ENCODE data around the gene OPCML. TPM values are rescaled to one million over a fixed set of nuclear protein-coding genes. Genes with fewer than 3 reads are reported as not detected.

OPCML gene
- total and polyA plus RNA-seq, 2 of the 13 experiments (the other 11 are each of a cell fraction or from before 2014, with no cell fraction given), result not detected

DNA sequence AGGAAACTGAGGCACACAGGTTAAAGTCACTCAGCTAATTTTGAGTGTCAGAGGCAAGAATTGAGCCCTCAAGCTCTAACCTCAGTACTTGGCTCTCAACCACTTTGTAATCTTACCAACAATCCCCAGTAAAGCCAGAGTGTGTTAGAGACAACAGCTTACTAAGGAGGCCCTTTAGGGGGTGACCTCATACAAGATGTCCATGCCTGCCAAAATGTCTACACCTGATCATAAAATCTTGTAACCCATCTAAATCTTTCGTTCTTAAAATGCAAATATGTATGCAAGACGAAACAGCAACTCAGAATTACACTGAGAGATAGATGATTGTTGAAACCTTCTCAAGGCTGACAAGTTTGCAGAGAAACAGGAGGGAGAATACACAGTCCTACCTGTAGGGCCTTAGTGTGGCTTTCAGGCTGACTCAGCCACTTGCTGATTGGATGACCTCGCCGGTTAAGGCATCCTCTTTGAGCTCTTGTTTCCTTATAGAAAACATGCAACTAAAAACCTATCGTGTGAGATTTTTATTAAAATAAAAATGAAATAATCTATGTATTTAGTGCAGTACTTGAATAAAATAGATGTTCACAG, 143.2 kb downstream of the OPCML start (continued):
- TF ChIP-seq ZMYM4 (CRISPR knock-in tag; IDR thresholded peaks at IDR 0.05) (no peak), TEAD3 (CRISPR knock-in tag; optimal IDR thresholded peaks at IDR 0.05; ENCODE audit: borderline replicate concordance) (no peak), ZSCAN22 (CRISPR knock-in tag; IDR thresholded peaks at IDR 0.05) (no peak), ZNF674 (CRISPR knock-in tag; IDR thresholded peaks at IDR 0.05; ENCODE audit: low read depth) (no peak), CBX2 (IDR thresholded peaks at IDR 0.05; ENCODE audit: low read depth, low read length) (no peak), CBX2 (CRISPR knock-in tag; IDR thresholded peaks at IDR 0.05; ENCODE audit: low read depth) (no peak), NCOA1 (CRISPR knock-in tag; IDR thresholded peaks at IDR 0.05) (no peak), ZNF274 (CRISPR knock-in tag; IDR thresholded peaks at IDR 0.05) (no peak), SRSF4 (IDR thresholded peaks at IDR 0.05; ENCODE audit: low read depth, low read length, poor library complexity, severe bottlenecking) (no peak)
- TF ChIP-seq, protein P1, sequence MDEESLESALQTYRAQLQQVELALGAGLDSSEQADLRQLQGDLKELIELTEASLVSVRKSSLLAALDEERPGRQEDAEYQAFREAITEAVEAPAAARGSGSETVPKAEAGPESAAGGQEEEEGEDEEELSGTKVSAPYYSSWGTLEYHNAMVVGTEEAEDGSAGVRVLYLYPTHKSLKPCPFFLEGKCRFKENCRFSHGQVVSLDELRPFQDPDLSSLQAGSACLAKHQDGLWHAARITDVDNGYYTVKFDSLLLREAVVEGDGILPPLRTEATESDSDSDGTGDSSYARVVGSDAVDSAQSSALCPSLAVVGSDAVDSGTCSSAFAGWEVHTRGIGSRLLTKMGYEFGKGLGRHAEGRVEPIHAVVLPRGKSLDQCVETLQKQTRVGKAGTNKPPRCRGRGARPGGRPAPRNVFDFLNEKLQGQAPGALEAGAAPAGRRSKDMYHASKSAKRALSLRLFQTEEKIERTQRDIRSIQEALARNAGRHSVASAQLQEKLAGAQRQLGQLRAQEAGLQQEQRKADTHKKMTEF (CRISPR knock-in tag; IDR thresholded peaks at IDR 0.05), result no peak

DNA sequence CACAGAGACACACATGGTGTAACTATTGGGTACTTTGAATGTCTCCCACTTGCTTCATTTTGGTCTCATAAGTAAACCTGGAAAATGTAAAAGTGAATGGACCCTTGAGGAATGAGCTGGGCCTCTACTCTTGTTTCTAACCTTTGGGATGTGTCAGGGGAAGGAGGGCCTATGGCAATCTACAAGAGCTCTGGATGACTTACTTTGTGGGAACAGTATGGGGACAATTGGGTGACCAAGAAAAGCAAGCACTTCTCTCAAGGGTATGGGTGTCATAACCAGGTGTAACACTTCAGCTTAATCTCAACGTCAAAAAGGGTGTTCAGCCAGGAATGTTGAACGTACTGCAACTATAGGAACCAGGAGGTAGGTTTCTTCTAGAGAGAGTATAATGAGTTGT, 144.0 kb downstream of the OPCML start:
- Histone ChIP-seq H3K9me3 (ENCODE audit: low read length) (no peaks in the 10 kb centered on the region), H3K9ac (ENCODE audit: insufficient read depth, low read depth, low read length) (no peak overlapping the region), H3K27ac (ENCODE audit: extremely low read length, insufficient read depth, low read length) (no peak overlapping the region), H3K4me3 (replicated peaks in 1 of 3; ENCODE audit: insufficient read depth in 1 of 3, low read depth in 2 of 3, low read length in 3 of 3) (no peak overlapping the region), H4K20me1 (ENCODE audit: insufficient read depth, low read length) (no peaks in the 10 kb centered on the region), H3K4me2 (ENCODE audit: low read depth, low read length) (no peak overlapping the region), H2AFZ (ENCODE audit: low read length) (no peak overlapping the region), H3K4me1 (ENCODE audit: insufficient read depth, low read length) (no peaks in the 10 kb centered on the region), H3K79me2 (ENCODE audit: insufficient read depth, low read length) (no peaks in the 10 kb centered on the region), H3K27me3 (ENCODE audit: control insufficient read depth in 1 of 2, insufficient read depth in 2 of 2, low read length in 2 of 2) (peaks cover 0 to 21% of the 10 kb centered on the region in 2 experiments; a peak in 2 of 5 replicates), H3K36me3 (replicated peaks in 1 of 2; ENCODE audit: control insufficient read depth in 1 of 2, insufficient read depth in 2 of 2, low read length in 2 of 2) (no peaks in the 10 kb centered on the region)
- no TSS peak for BruUV-seq (replicated peaks)
- DNase-seq (ENCODE audit: low spot score) (no peak), ATAC-seq (no peak), FAIRE-seq (no peak)
- TF ChIP-seq STAT5B (CRISPR knock-in tag; IDR thresholded peaks at IDR 0.05) (no peak), ZNF331 (CRISPR knock-in tag; IDR thresholded peaks at IDR 0.05) (no peak), ZNF737 (CRISPR knock-in tag; IDR thresholded peaks at IDR 0.05; ENCODE audit: borderline replicate concordance) (no peak)
- ChIA-PET POLR2A (no interaction called here), CTCF (ENCODE audit: low intra/inter-chr PET ratio, low total read pairs) (no interaction called here)
- 0% methylated on average over 1 of the region's 2 CpGs for WGBS (ENCODE audit: low lambda C conversion rate)
- in situ Hi-C loops (cut with HindIII; ENCODE audit: extremely low pct_ligation_motif_present, low pct_unique_long_range_greater_than_20kb), result no loop called here
- intact Hi-C loops (cut with micrococcal nuclease; ENCODE audit: unreplicated experiment), result no loop called here

Measured in HepG2 (cell line).